ENCODE data around the gene IL10RA.

Gene IL10RA

DNA sequence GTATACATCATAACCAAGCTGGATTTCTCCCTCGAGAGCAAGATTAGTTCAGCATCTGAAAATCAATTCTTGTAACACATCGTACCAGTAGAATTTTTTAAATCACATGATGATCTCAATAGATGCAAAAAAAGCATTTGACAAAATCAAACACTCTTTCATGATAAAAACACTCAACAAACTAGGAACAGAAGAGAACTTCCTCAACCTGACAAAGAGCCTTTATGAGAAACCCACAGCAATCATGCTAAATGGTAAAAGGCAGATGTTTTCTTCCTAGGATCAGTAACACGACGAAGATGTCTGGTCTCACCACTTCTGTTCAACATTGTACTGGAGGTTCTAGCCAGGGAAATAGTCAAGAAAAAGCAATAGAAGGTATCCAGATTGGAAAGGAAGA is 56.6 kb downstream of the IL10RA start:
- in situ Hi-C loops (cut with HindIII; ENCODE audit: low sequenced_read_pairs) = no loop called here

- in situ Hi-C loops (cut with HindIII; ENCODE audit: low sequenced_read_pairs) = no loop called here
Observed at GRCh38 chr11:118045191-118045590, 59.0 kb downstream of the IL10RA start.

DNA sequence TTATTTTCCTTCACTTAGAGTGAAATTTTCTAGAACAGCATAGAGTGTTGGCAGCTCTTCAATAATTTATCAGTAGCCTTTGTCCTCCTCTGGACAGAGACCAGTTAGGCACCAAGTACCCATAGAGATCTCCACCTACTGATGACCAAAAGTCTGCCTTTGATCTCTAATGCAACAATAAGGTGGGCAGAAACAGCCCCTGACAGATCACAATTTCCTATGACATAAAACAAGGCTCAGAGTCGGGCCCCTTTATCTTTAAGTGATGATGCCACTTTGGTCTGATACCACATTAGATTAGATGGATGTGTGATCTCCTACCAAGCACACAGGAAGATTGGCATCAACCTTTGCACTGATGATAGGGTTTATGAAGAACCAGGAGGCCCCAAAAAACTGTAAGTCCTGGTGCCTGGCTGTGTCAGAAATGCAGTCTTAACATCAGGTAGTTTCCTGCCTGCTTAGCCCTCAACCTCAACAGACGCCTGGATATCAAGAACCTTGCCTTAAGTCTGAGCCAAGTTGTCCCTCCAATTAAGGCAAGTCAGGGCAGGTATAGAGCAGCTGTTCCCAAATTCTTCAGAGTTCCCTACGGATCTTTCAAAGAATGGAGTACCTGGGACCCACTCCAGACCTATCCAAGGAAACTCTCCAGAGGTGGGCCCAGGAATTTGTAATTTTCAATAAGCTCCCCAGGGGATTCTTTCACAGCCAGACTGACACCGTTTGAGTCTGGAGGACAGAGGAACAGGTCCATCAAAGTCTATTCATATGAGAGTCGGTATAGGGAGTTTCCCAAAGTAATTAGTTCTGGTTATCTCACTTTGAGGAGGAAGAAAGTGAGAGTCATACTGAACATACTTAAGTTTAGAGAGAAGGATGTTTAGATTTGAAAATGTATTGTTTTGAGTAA is 60.1 kb downstream of the IL10RA start:
- in situ Hi-C loops (cut with HindIII; ENCODE audit: low sequenced_read_pairs) = no loop called here

- in situ Hi-C loops (cut with HindIII; ENCODE audit: low sequenced_read_pairs) = no loop called here
Observed at GRCh38 chr11:118046964-118047700, 60.9 kb downstream of the IL10RA start.

DNA sequence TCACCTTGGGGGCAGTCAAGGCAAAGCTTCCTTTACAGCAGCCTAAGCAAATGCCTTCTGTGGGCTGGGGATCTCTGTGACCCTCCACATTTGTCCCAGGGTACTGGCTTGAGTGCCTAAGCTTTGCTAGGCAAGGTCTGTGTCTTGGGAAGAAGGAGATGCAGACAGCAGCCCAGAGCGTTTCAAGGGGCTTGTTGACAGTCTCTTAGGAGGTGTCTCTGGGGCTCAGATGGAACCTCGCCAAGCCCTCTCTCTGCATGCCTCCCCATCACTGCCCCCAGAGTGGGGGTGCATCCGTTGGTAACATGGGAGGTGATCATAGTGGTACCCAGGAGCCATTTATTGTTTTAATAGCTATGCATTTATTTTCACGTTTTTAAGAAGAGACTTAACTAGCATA is 61.6 kb downstream of the IL10RA start:
- in situ Hi-C loops (cut with HindIII; ENCODE audit: low sequenced_read_pairs) = no loop called here

DNA sequence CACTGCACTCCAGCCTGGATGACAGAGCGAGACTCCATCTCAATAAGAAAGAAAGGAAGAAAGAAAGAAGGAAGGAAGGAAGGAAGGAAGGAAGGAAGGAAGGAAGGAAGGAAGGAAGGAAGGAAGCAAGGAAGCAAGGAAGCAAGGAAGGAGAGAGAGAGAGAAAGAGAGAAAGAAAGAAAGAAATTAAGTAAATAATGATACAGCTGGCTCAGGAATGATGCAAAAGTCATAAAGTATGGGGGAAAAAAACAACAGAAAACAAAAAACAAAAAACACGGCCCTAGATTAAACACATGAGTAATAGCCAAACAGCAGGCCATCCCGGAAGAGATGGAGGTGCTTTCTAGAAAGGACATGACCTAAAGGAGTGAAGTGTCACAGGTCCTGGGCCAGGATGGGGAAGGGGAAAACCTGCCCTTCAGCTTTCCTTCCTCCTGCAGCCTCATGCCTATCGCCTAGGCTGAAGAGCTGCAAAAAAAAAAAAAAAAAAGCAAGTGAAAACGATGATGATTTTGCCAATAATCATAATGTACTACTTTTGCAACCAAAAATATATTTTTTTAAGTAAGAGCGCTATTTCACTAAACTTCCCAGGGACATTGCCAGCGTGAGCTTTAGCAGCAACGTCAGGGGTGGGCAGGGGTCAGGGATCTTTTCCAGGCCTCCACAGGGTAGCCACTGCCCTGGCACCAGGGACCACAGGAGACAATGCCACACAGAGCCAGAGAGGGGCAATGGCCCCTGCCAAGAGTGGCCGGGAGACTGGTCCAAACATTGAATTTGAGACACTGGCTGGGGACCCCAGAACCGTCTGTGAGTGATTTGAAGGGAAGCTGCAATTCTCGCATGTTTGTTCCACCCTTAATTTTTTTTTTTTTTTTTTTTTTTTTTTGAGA is 62.5 kb downstream of the IL10RA start:
- in situ Hi-C loops (cut with HindIII; ENCODE audit: low sequenced_read_pairs) = no loop called here

- in situ Hi-C loops (cut with HindIII; ENCODE audit: low sequenced_read_pairs) = no loop called here
Observed at GRCh38 chr11:118049771-118050170, 63.6 kb downstream of the IL10RA start.

DNA sequence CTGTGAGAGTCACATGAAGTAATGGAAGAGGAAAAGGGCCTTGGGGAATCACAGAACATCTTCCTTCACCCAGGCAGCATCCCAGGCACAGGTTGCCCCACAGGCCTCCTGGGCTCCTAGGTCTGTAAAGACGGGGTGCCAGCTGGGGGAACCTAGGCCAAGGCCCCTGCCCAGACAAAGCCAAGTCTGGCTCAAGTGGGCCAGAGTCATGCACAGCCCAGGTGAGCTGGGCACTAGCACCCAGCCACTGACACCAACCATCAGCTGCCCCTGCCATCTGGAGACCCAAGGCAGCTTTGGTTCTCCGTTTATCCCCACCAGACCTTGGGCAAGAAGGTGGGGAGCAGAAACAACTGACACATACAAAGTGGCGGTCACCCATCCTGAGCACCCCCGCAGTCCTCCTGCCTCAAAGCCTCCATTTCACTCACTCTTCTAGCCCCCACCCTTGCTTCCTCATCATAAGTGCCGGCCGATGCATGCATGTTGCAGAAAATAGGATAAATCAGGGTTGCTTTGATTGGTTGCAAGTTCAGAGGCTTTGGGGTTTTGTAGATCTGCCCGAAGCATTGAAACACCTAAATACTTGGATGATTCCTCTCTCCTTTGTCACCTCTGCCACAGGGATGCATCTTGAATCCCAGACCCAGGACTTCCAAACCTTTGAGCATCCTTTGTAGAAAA is 64.2 kb downstream of the IL10RA start:
- in situ Hi-C loops (cut with HindIII; ENCODE audit: low sequenced_read_pairs) = no loop called here

Measured in endothelial cell of hepatic sinusoid (primary cell).